ENCODE measurements around the gene TASP1. TPM values are rescaled to one million over a fixed set of nuclear protein-coding genes. Genes with fewer than 3 reads are reported as not detected.
"Not testable (repeated sequence)": the region's sequence is repeated elsewhere in the genome, so short reads cannot be mapped to it uniquely, and the experiment has no call there.

The TASP1 gene
- total RNA-seq, 2 donors from 2014 or later, result 4.9 to 11.9 TPM

- H3K36me3 Mint-ChIP-seq, result not testable (repeated sequence)
These were observed 19.3 kb upstream of the TASP1 start for GRCh38 chr20:13658060-13658459.

GRCh38 chr20:13656721-13657368 is 18.1 kb upstream of the TASP1 start:
- no peaks in the 10 kb centered on the region for H3K9me3 Mint-ChIP-seq
- ATAC-seq (no peak), DNase-seq (ENCODE audit: low spot score in 2 of 2) (no peak)
- no peak overlapping the region for H3K27ac Mint-ChIP-seq
- H3K36me3 Mint-ChIP-seq, result no peaks in the 10 kb centered on the region

More at GRCh38 chr20:13658060-13658459, 19.3 kb upstream of the TASP1 start:
- not testable (repeated sequence) for ATAC-seq; DNase-seq (ENCODE audit: low spot score in 2 of 2); H3K9me3 Mint-ChIP-seq; H3K27ac Mint-ChIP-seq

GRCh38 chr20:13654463-13655023 is 15.8 kb upstream of the TASP1 start:
- Mint-ChIP-seq H3K9me3 (no peaks in the 10 kb centered on the region), H3K27ac (no peak overlapping the region), H3K36me3 (no peaks in the 10 kb centered on the region)
- ATAC-seq, result no peak
- DNase-seq (ENCODE audit: low spot score in 2 of 2), result no peak

GRCh38 chr20:13650474-13650873 is 11.7 kb upstream of the TASP1 start:
- no peak for ATAC-seq
- Mint-ChIP-seq H3K27ac (no peak overlapping the region), H3K9me3 (no peaks in the 10 kb centered on the region), H3K36me3 (no peaks in the 10 kb centered on the region)
- DNase-seq (ENCODE audit: low spot score in 2 of 2), result no peak

GRCh38 chr20:13648291-13649228 is 9.8 kb upstream of the TASP1 start:
- no peaks in the 10 kb centered on the region for H3K9me3 Mint-ChIP-seq
- ATAC-seq, result no peak
- DNase-seq (ENCODE audit: low spot score in 2 of 2), result no peak
- H3K36me3 Mint-ChIP-seq, result no peaks in the 10 kb centered on the region
- no peak overlapping the region for H3K27ac Mint-ChIP-seq

GRCh38 chr20:13644010-13644409 is 5.3 kb upstream of the TASP1 start:
- Mint-ChIP-seq H3K36me3 (no peaks in the 10 kb centered on the region), H3K9me3 (no peaks in the 10 kb centered on the region), H3K27ac (no peak overlapping the region)
- ATAC-seq (no peak), DNase-seq (ENCODE audit: low spot score in 2 of 2) (no peak)

- Mint-ChIP-seq H3K9me3 (no peaks in the 10 kb centered on the region), H3K27ac (peak overlapping the region; percentile 79 to 93), H3K36me3 (no peaks in the 10 kb centered on the region)
- DNase-seq (ENCODE audit: low spot score in 2 of 2), result no peak
- ATAC-seq, result peak in 1 of 2 donors; percentile 50
These were observed 392 bp upstream of the TASP1 start for GRCh38 chr20:13639150-13639497.

GRCh38 chr20:13638162-13638495 is 603 bp downstream of the TASP1 start:
- H3K9me3 Mint-ChIP-seq, result no peaks in the 10 kb centered on the region
- no peak for DNase-seq (ENCODE audit: low spot score in 2 of 2)
- peak overlapping the region; percentile 79 to 93 for H3K27ac Mint-ChIP-seq
- H3K36me3 Mint-ChIP-seq, result no peaks in the 10 kb centered on the region
- ATAC-seq, result no peak

GRCh38 chr20:13632431-13632830 is 6.3 kb downstream of the TASP1 start:
- ATAC-seq (no peak), DNase-seq (ENCODE audit: low spot score in 2 of 2) (no peak)
- no peak overlapping the region for H3K27ac Mint-ChIP-seq
- peaks cover 0 to 11% of the 10 kb centered on the region in 2 donors for H3K36me3 Mint-ChIP-seq
- no peaks in the 10 kb centered on the region for H3K9me3 Mint-ChIP-seq

- ATAC-seq; DNase-seq (ENCODE audit: low spot score in 2 of 2); H3K9me3 Mint-ChIP-seq; H3K27ac Mint-ChIP-seq: not testable (repeated sequence)
- peaks cover 0 to 11% of the 10 kb centered on the region in 2 donors for H3K36me3 Mint-ChIP-seq
These were observed 11.2 kb downstream of the TASP1 start for GRCh38 chr20:13627525-13627924.

- H3K27ac Mint-ChIP-seq, result no peak overlapping the region
- H3K9me3 Mint-ChIP-seq, result no peaks in the 10 kb centered on the region
- DNase-seq (ENCODE audit: low spot score in 2 of 2), result no peak
These were observed 12.0 kb downstream of the TASP1 start for GRCh38 chr20:13626724-13627123.

GRCh38 chr20:13625304-13625979 is 13.3 kb downstream of the TASP1 start:
- Mint-ChIP-seq H3K36me3 (peaks cover 0 to 11% of the 10 kb centered on the region in 2 donors), H3K9me3 (no peaks in the 10 kb centered on the region), H3K27ac (peak overlapping the region in 1 of 2 donors; percentile 6)
- no peak for DNase-seq (ENCODE audit: low spot score in 2 of 2)
- no peak for ATAC-seq

More at GRCh38 chr20:13626724-13627123, 12.0 kb downstream of the TASP1 start:
- no peak for ATAC-seq
- H3K36me3 Mint-ChIP-seq, result peaks cover 0 to 11% of the 10 kb centered on the region in 2 donors

- not testable (repeated sequence) for DNase-seq (ENCODE audit: low spot score in 2 of 2)
These were observed 19.3 kb downstream of the TASP1 start for GRCh38 chr20:13619415-13619814.

GRCh38 chr20:13618456-13618855 is 20.3 kb downstream of the TASP1 start:
- not testable (repeated sequence) for H3K36me3 Mint-ChIP-seq; DNase-seq (ENCODE audit: low spot score in 2 of 2); H3K27ac Mint-ChIP-seq; H3K9me3 Mint-ChIP-seq; ATAC-seq

More at GRCh38 chr20:13619415-13619814, 19.3 kb downstream of the TASP1 start:
- ATAC-seq, H3K27ac Mint-ChIP-seq, H3K36me3 Mint-ChIP-seq, H3K9me3 Mint-ChIP-seq: not testable (repeated sequence)

GRCh38 chr20:13617585-13617984 is 21.1 kb downstream of the TASP1 start:
- DNase-seq (ENCODE audit: low spot score in 2 of 2); H3K9me3 Mint-ChIP-seq; ATAC-seq; H3K36me3 Mint-ChIP-seq; H3K27ac Mint-ChIP-seq: not testable (repeated sequence)

- H3K36me3 Mint-ChIP-seq; H3K27ac Mint-ChIP-seq; H3K9me3 Mint-ChIP-seq; DNase-seq (ENCODE audit: low spot score in 2 of 2); ATAC-seq: not testable (repeated sequence)
These were observed 22.0 kb downstream of the TASP1 start for GRCh38 chr20:13616713-13617112.

GRCh38 chr20:13613917-13614316 is 24.8 kb downstream of the TASP1 start:
- Mint-ChIP-seq H3K9me3 (no peaks in the 10 kb centered on the region), H3K36me3 (peaks cover 7% of the 10 kb centered on the region in 2 donors), H3K27ac (no peak overlapping the region)
- DNase-seq (ENCODE audit: low spot score in 2 of 2), result no peak
- no peak for ATAC-seq
